Measurements from ENCODE around the gene MS4A7.

The MS4A7 gene

GRCh38 chr11:60393016-60393415 lies 14.7 kb downstream of the MS4A7 start:
- TF ChIP-seq CTCF (IDR thresholded peaks at IDR 0.05; ENCODE audit: low read depth, low read length): no peak

GRCh38 chr11:60394666-60395380 lies 16.5 kb downstream of the MS4A7 start:
- no peaks in the 10 kb centered on the region for H3K36me3 ChIP-seq
- no peaks in the 10 kb centered on the region for H3K27me3 ChIP-seq
- DNase-seq: no peak
- H3K9me3 ChIP-seq: no peaks in the 10 kb centered on the region
- H3K4me3 ChIP-seq (ENCODE audit: low read depth, low read length): no peak overlapping the region
- H3K4me1 ChIP-seq: no peaks in the 10 kb centered on the region
- TF ChIP-seq CTCF (IDR thresholded peaks at IDR 0.05; ENCODE audit: low read depth, low read length): no peak

More at GRCh38 chr11:60393016-60393415, 14.7 kb downstream of the MS4A7 start:
- no peak for DNase-seq
- H3K4me1 ChIP-seq: no peaks in the 10 kb centered on the region
- H3K27me3 ChIP-seq: no peaks in the 10 kb centered on the region
- no peak overlapping the region for H3K4me3 ChIP-seq (ENCODE audit: low read depth, low read length)
- no peaks in the 10 kb centered on the region for H3K9me3 ChIP-seq
- H3K36me3 ChIP-seq: no peaks in the 10 kb centered on the region

GRCh38 chr11:60396382-60396781 lies 18.1 kb downstream of the MS4A7 start, which contains the start of gene MS4A14:
Gene MS4A14 (plus strand): TSS chr11:60396459. CDS start chr11:60396579, 120 bp downstream.
- Histone ChIP-seq H3K4me1 (no peaks in the 10 kb centered on the region), H3K36me3 (no peaks in the 10 kb centered on the region), H3K27me3 (no peaks in the 10 kb centered on the region), H3K4me3 (ENCODE audit: low read depth, low read length) (no peak within 1 kb of the TSS), H3K9me3 (no peaks in the 10 kb centered on the region)
- no peak for DNase-seq
- TF ChIP-seq CTCF (IDR thresholded peaks at IDR 0.05; ENCODE audit: low read depth, low read length): no peak

- Histone ChIP-seq H3K4me3 (ENCODE audit: low read depth, low read length) (no peak overlapping the region), H3K36me3 (no peaks in the 10 kb centered on the region), H3K4me1 (no peaks in the 10 kb centered on the region), H3K9me3 (no peaks in the 10 kb centered on the region), H3K27me3 (no peaks in the 10 kb centered on the region)
- DNase-seq: no peak
- TF ChIP-seq CTCF (IDR thresholded peaks at IDR 0.05; ENCODE audit: low read depth, low read length): no peak
Measured at GRCh38 chr11:60396799-60397198, 18.5 kb downstream of the MS4A7 start.

- no peak overlapping the region for H3K4me3 ChIP-seq (ENCODE audit: low read depth, low read length)
- no peaks in the 10 kb centered on the region for H3K9me3 ChIP-seq
- no peaks in the 10 kb centered on the region for H3K4me1 ChIP-seq
- TF ChIP-seq CTCF (IDR thresholded peaks at IDR 0.05; ENCODE audit: low read depth, low read length): no peak
- no peaks in the 10 kb centered on the region for H3K27me3 ChIP-seq
- H3K36me3 ChIP-seq: no peaks in the 10 kb centered on the region
- no peak for DNase-seq
Measured at GRCh38 chr11:60420015-60420414, 41.7 kb downstream of the MS4A7 start.

GRCh38 chr11:60422609-60423008 lies 44.3 kb downstream of the MS4A7 start:
- H3K27me3 ChIP-seq: no peaks in the 10 kb centered on the region
- no peaks in the 10 kb centered on the region for H3K4me1 ChIP-seq
- no peaks in the 10 kb centered on the region for H3K9me3 ChIP-seq
- no peak for TF ChIP-seq CTCF (IDR thresholded peaks at IDR 0.05; ENCODE audit: low read depth, low read length)
- no peak for DNase-seq
- no peak overlapping the region for H3K4me3 ChIP-seq (ENCODE audit: low read depth, low read length)
- no peaks in the 10 kb centered on the region for H3K36me3 ChIP-seq

All from BE2C (cell line).